Epidermal melanocyte (primary cell): ENCODE data around the gene MASP1.
"Not testable (repeated sequence)": the region's sequence is repeated elsewhere in the genome, so short reads cannot be mapped to it uniquely, and the experiment has no call there.

Source experiments
- DNase-seq: peaks from one replicate; pipeline ENCODE4 v3.0.0; 2011; ENCODE audit warnings: low spot score; ENCODE audit not compliant: insufficient read length

MASP1 gene

GRCh38 chr3:187267306-187267705 is 24.2 kb downstream of the MASP1 start:
- DNase-seq, result no peak

- DNase-seq, result no peak
These were observed 24.8 kb downstream of the MASP1 start for GRCh38 chr3:187266691-187267090.

GRCh38 chr3:187265461-187265955 is 26.0 kb downstream of the MASP1 start:
- no peak for DNase-seq

- DNase-seq, result no peak
These were observed 26.6 kb downstream of the MASP1 start for GRCh38 chr3:187264911-187265310.

- DNase-seq, result no peak
These were observed 27.5 kb downstream of the MASP1 start for GRCh38 chr3:187264021-187264420.

GRCh38 chr3:187263270-187263669 is 28.3 kb downstream of the MASP1 start:
- no peak for DNase-seq

- no peak for DNase-seq
These were observed 29.2 kb downstream of the MASP1 start for GRCh38 chr3:187262360-187262759.

- no peak for DNase-seq
These were observed 30.0 kb downstream of the MASP1 start for GRCh38 chr3:187261541-187261969.

GRCh38 chr3:187259171-187259570 is 32.4 kb downstream of the MASP1 start:
- DNase-seq, result no peak

- DNase-seq, result no peak
These were observed 33.4 kb downstream of the MASP1 start for GRCh38 chr3:187257992-187258692.

GRCh38 chr3:187257471-187257870 is 34.1 kb downstream of the MASP1 start:
- DNase-seq, result no peak

GRCh38 chr3:187256051-187256616 is 35.4 kb downstream of the MASP1 start:
- no peak for DNase-seq

- DNase-seq, result no peak
These were observed 36.2 kb downstream of the MASP1 start for GRCh38 chr3:187255314-187255713.

- DNase-seq, result peak; percentile 63
These were observed 39.2 kb downstream of the MASP1 start for GRCh38 chr3:187252311-187252710.

- DNase-seq, result no peak
These were observed 39.9 kb downstream of the MASP1 start for GRCh38 chr3:187251599-187251998.

GRCh38 chr3:187247398-187247797 is 44.1 kb downstream of the MASP1 start:
- no peak for DNase-seq

- DNase-seq, result no peak
These were observed 47.5 kb downstream of the MASP1 start for GRCh38 chr3:187243933-187244524.

- DNase-seq, result no peak
These were observed 48.6 kb downstream of the MASP1 start for GRCh38 chr3:187242900-187243299.

- DNase-seq, result no peak
These were observed 49.1 kb downstream of the MASP1 start for GRCh38 chr3:187242435-187242834.

- DNase-seq, result not testable (repeated sequence)
These were observed 52.7 kb downstream of the MASP1 start for GRCh38 chr3:187238835-187239234.

- no peak for DNase-seq
These were observed 53.3 kb downstream of the MASP1 start for GRCh38 chr3:187238239-187238638.

- no peak for DNase-seq
These were observed 53.8 kb downstream of the MASP1 start for GRCh38 chr3:187237741-187238140.

- no peak for DNase-seq
These were observed 54.6 kb downstream of the MASP1 start for GRCh38 chr3:187236962-187237361.
